Measurements from ENCODE around the gene ILF3. TPM values are rescaled to one million over a fixed set of nuclear protein-coding genes. Genes with fewer than 3 reads are reported as not detected.
A peak's percentile ranks its signal among the peaks of the same experiment; 100 is the strongest.

ILF3 gene
- total RNA-seq, 1 experiment from 2014 or later, result 430 TPM

DNA sequence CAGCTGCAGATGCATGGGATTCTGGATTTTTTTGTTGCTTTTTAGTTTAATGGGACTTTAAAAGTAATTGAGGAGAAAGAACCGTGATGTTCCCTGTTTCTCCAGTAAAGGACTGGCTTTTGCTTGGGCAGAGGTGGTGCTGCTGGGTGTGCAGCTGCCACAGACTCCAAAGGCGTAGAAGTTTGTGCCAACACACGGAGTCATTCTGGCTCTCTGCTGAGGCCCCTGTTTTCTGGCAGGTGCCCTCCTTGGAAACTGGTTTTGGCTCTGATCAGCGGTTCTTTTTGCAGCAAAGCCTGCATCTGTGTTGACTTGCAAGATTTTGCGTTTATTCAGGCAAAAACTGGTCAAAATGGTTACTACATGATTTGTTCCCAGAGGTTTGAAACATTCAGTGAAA lies 31.1 kb downstream of the ILF3 start:
- Histone ChIP-seq H4K20me1 (ENCODE audit: insufficient read depth) (peaks cover 9% of the 10 kb centered on the region; the same call in 1 of the 2 replicates), H3K27me3 (ENCODE audit: insufficient read depth, low read length) (no peaks in the 10 kb centered on the region), H3K36me3 (ENCODE audit: control insufficient read depth in 1 of 2, insufficient read depth in 2 of 2, low read length in 2 of 2) (peaks cover 77 to 83% of the 10 kb centered on the region in 2 experiments), H3K4me2 (ENCODE audit: low read length) (no peak overlapping the region), H3K4me3 (replicated peaks in 1 of 2; ENCODE audit: low read depth in 1 of 2, low read length in 2 of 2) (no peak overlapping the region), H3K9ac (ENCODE audit: low read length) (no peak overlapping the region), H3K9me3 (ENCODE audit: control insufficient read depth in 1 of 2, insufficient read depth in 1 of 2, low read depth in 1 of 2, low read length in 2 of 2) (no peaks in the 10 kb centered on the region), H2AFZ (ENCODE audit: low read depth, low read length, poor library complexity, severe bottlenecking) (no peak overlapping the region), H3K79me2 (ENCODE audit: insufficient read depth, low read length) (peaks cover 87% of the 10 kb centered on the region), H3K4me1 (ENCODE audit: control insufficient read depth in 1 of 2, insufficient read depth in 2 of 2, low read length in 2 of 2) (no peaks in the 10 kb centered on the region), H3K9me2 (ENCODE audit: insufficient read depth) (no peaks in the 10 kb centered on the region), H3K27ac (ENCODE audit: low read depth, low read length) (no peak overlapping the region)
- ChIA-PET CTCF (no interaction called here), RAD21 (ENCODE audit: low non-redundant PET in 1 of 2, low total read pairs in 2 of 2, uncharacterized antibody in 2 of 2, unreplicated experiment in 2 of 2) (no interaction called here), POLR2A (no interaction called here)
- no peak for ATAC-seq
- no peak for DNase-seq (ENCODE audit: low read depth, low spot score)
- BruUV-seq (replicated peaks), result TSS peak; percentile 32
- TF ChIP-seq, protein P1, sequence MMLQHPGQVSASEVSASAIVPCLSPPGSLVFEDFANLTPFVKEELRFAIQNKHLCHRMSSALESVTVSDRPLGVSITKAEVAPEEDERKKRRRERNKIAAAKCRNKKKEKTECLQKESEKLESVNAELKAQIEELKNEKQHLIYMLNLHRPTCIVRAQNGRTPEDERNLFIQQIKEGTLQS (IDR thresholded peaks at IDR 0.05), result no peak
- no peak for TF ChIP-seq POLR2AphosphoS5 (IDR thresholded peaks at IDR 0.05; ENCODE audit: low read depth, low read length)
- no peak for TF ChIP-seq SP1 (IDR thresholded peaks at IDR 0.05; ENCODE audit: low read depth)
- TF ChIP-seq ZNF274 (IDR thresholded peaks at IDR 0.05; ENCODE audit: low read depth, low read length), result no peak
- TF ChIP-seq SIN3A (IDR thresholded peaks at IDR 0.05; ENCODE audit: low read depth), result no peak
- no peak for TF ChIP-seq SRF (IDR thresholded peaks at IDR 0.05; ENCODE audit: low read depth)
- TF ChIP-seq TCF7L2 (IDR thresholded peaks at IDR 0.05; ENCODE audit: borderline replicate concordance, extremely low read depth, insufficient read depth, insufficient read length), result no peak
- no peak for TF ChIP-seq ZBTB33 (IDR thresholded peaks at IDR 0.05; ENCODE audit: extremely low read depth, insufficient replicate concordance, low read length)
- no peak for TF ChIP-seq JUND (IDR thresholded peaks at IDR 0.05)
- TF ChIP-seq ZFX (IDR thresholded peaks at IDR 0.05), result no peak
- TF ChIP-seq EZH2phosphoT487 (IDR thresholded peaks at IDR 0.05; ENCODE audit: borderline replicate concordance), result no peak
- TF ChIP-seq CBX3 (IDR thresholded peaks at IDR 0.05; ENCODE audit: low read depth), result no peak
- TF ChIP-seq YY1 (IDR thresholded peaks at IDR 0.05; ENCODE audit: extremely low read depth, insufficient replicate concordance, low read depth, low read length), result no peak
- TF ChIP-seq EZH2 (IDR thresholded peaks at IDR 0.05), result no peak
- intact Hi-C loops (cut with micrococcal nuclease), result no loop called here
